HG02678 (cell line): Measurements from ENCODE around the gene NXPE3.
A peak's percentile ranks its signal among the peaks of the same experiment; 100 is the strongest.

ENCODE experiments used
- ATAC-seq: cut with Tn5 transposase; IDR thresholded peaks from one replicate; pipeline ENCODE4 v1.9.1; 2021; ENCODE audit warnings: mild to moderate bottlenecking, moderate library complexity; ENCODE audit not compliant: unreplicated experiment

NXPE3 gene

DNA sequence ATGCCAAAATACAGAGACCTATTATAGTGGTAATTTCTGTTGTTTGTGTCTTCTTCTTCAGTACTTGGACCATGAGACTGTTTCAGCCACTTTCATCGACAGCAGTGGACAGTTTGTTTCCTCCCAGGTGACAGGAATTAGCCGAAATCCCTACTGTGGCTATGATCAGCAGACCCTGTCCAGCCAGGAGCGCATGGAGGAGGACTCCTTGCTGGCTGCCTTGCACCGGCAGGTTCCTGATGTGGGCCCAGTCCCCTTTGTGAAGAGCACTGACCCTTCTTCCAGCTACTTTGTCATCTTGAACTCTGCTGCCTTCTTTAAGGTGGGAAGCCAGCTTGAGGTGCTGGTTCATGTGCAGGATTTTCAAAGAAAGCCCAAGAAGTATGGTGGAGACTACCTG, 22.2 kb downstream of the NXPE3 start:
- no peak for ATAC-seq

GRCh38 chr3:101802179-101802578, 23.2 kb downstream of the NXPE3 start:
- ATAC-seq: no peak

- peak; percentile 94 for ATAC-seq
These were observed 24.3 kb downstream of the NXPE3 start for GRCh38 chr3:101803173-101803782.

GRCh38 chr3:101803939-101804338, 24.9 kb downstream of the NXPE3 start:
- ATAC-seq: no peak

GRCh38 chr3:101806491-101806890, 27.5 kb downstream of the NXPE3 start:
- no peak for ATAC-seq

GRCh38 chr3:101807888-101808287, 28.9 kb downstream of the NXPE3 start:
- ATAC-seq: peak; percentile 67

DNA sequence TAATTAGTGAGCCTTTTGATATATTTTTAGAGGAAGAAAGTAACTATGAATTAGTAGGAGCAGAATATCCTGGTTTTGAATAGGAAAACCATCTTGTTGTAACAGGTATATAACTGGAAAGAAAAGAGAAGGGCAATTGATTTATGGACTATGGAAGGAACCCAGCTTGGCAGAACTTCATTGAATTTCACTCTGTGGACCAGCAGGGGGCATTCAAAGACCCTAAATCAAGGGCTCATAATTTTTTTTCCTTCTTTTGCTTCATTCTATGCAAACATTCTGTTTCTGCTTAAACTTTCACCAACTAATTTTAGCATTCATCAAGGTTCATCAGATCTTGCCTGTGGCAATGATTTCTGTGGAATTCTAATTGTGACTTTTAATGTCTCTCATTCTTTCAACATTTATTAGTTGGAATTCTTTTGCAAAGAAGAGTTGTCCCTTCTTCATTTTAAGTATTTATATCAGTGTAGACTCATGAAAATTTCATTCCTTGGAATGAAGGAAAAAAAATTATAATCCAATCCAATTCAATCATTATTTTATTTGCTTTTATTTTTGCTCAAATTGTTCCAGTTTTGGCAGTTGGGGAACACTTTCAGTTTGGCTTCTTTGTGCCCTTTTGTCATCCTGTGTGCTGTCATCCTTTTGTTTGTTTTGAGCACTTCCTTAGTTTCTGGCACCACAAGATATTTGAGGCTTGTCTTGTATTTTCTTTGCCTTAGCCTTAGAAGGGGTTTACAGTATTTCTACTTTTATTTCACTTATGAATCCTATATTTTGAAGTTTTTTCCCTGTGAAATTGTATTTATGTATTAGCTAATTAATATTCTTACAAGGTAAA, 30.4 kb downstream of the NXPE3 start:
- ATAC-seq: peak; percentile 41

- no peak for ATAC-seq
These were observed 31.0 kb downstream of the NXPE3 start for GRCh38 chr3:101810022-101810418.

DNA sequence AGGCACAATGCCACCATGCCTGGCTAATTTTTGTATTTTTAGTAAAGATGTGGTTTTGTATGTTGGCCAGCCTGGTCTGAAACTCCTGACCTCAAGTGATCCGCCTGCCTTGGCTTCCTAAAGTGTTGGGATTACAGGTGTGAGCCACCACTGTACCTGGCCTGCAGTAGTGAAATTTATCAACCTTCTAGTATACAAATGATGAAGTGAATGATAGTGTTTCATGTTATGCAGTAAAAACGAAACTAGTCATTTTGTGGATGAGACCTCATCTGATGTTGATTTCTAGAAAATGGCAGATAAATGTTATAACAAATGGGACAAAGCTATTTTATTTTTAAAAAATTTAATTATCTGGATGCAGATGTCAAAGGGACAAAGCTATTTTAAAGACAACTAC, 32.9 kb downstream of the NXPE3 start:
- ATAC-seq: no peak

GRCh38 chr3:101812895-101813294, 33.9 kb downstream of the NXPE3 start:
- ATAC-seq: no peak

GRCh38 chr3:101813817-101814440, 34.9 kb downstream of the NXPE3 start:
- no peak for ATAC-seq

DNA sequence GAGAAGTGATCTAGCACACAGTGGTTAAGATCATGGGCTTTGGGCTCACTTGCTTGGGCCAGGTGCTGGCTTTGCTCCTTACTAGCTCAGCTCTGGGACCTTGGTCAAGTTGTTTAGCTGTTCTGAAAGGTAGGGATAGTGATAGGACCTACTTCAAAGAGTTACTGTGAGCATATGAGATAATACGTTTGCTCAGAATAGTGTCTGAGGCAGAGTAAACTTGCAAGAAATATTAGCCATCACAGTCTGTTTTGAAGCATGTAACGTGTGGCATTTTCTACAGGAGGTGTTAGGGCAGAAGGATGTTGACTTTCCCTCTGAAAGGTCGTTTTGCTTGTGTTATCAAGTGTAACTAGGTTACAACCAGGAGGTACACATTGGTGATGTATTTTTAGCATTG, 35.8 kb downstream of the NXPE3 start:
- no peak for ATAC-seq

DNA sequence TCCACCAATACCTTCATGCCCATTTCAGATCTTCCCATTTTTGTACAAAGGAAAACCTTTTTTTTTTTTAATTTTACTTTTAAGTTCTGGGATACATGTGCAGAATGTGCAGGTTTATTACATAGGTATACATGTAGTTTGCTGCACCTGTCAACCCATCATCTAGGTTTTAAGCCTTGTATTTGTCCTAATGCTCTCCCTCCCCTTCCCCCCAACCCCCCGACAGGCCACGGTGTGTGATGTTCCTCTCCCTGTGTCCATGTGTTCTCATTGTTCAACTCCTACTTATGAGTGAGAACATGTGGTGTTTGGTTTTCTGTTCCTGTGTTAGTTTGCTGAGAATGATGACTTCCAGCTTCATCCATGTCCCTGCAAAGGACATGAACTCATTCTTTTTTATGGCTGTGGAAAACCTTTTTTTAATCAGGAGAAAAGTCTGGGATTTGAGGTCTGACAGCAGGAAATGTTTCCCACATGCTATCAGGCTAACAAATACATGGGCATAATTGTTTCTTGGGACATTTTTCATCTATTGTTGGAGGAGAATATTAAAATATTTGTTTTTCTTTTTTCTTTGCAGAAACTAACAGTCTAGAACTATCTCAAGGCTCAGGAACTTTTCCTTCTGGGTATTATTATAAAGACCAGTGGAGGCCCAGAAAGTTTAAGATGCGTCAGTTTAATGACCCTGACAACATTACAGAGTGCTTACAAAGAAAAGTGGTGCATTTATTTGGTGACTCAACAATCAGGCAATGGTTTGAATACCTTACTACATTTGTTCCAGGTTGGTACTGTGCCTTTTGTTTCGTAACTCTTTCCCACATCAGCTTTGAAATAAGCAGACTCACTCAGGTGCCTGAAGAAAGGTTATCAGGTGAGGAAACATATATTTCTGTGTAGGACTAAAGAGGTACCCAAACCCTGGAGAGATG, 37.5 kb downstream of the NXPE3 start:
- no peak for ATAC-seq

DNA sequence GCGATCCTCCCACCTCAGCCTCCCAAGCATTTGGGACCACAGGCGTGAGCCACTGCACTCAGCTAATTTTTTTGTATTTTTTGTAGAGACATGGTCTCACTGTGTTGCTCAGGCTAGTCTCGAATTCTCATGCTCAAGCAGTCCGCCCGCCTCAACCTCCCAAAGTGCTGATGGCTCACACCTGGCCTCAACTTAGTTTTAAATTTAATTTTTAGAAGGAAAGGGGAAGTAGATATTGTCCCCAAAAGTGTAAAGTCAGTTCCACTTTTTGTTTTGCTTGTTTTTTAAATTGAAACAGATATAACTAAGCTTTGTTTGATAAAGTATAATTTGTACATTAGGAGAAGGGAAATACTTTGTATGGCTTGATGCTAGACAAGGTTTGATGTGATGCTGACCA, 39.0 kb downstream of the NXPE3 start:
- ATAC-seq: no peak

GRCh38 chr3:101819649-101820206, 40.7 kb downstream of the NXPE3 start:
- peak; percentile 78 for ATAC-seq

GRCh38 chr3:101821503-101821902, 42.5 kb downstream of the NXPE3 start:
- ATAC-seq: no peak

- ATAC-seq: no peak
These were observed 44.5 kb downstream of the NXPE3 start for GRCh38 chr3:101823525-101823924.

DNA sequence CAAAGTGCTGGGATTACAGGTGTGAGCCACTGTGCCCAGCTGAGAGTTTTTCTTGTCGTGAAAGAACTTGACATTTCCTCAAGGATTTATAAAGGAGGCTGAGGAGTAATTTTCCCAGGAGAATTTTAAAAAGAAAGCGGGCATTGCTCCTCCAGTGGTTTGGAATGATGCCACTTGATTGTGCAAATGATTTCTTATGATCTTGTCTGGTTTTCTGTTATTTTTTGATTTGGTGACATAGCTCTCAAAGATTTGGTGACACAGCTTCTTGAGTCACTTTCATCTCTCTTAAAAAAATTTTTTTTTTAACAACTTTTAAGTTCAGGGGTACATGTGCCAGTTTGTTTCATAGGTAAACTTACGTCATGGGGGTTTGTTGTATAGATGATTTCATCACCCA, 45.7 kb downstream of the NXPE3 start:
- no peak for ATAC-seq

DNA sequence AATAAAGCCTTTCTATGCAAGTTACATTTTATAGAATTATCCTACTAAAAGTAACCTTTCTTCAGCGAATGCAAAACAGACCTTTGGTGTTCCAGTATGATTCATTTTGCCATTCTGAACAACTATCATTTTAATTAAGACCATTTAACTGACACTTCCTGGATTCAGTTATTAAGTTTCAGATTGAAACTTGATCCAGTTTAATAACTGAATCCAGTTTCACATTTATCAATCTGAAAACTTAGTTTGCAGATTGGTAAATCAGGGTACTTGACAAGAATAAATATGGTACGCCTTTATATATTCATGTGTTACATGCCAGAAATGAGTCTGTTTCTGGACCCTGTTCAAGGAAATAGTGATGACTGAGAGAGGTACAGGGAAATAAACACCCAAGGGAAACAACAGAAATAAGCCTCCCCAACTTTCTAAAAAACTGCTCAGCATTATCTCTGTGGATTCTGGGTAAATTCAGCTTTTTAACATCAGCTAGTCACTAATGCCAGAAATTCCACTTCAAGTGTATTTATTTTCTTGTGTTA, 47.0 kb downstream of the NXPE3 start:
- no peak for ATAC-seq
